ENCODE measurements around the gene SOX8. TPM values are rescaled to one million over a fixed set of nuclear protein-coding genes. Genes with fewer than 3 reads are reported as not detected.
A peak's percentile ranks its signal among the peaks of the same experiment; 100 is the strongest.

SOX8 gene
- total RNA-seq, 1 donor from 2014 or later: 0.47 TPM

- Mint-ChIP-seq H3K27me3 (ENCODE audit: insufficient read depth) (peaks cover 9% of the 10 kb centered on the region), H3K27ac (no peak overlapping the region), H3K4me3 (no peak overlapping the region), H3K36me3 (ENCODE audit: low read depth) (no peaks in the 10 kb centered on the region), H3K9me3 (no peaks in the 10 kb centered on the region), H3K4me1 (ENCODE audit: low read depth) (no peaks in the 10 kb centered on the region)
- no peak for DNase-seq (ENCODE audit: low spot score)
- intact Hi-C loops (cut with micrococcal nuclease): loop anchor here (10.0 kb wide), 1 partner anchor 234 kb away; the partner anchor contains the start of gene CIAO3
Observed at GRCh38 chr16:978403-978802, 3.2 kb upstream of the SOX8 start.

- peaks cover 9% of the 10 kb centered on the region for H3K27me3 Mint-ChIP-seq (ENCODE audit: insufficient read depth)
- intact Hi-C loops (cut with micrococcal nuclease): loop anchor here (10.0 kb wide), 1 partner anchor 234 kb away; the partner anchor contains the start of gene CIAO3
- H3K27ac Mint-ChIP-seq: no peak overlapping the region
- no peak overlapping the region for H3K4me3 Mint-ChIP-seq
- no peaks in the 10 kb centered on the region for H3K9me3 Mint-ChIP-seq
- no peak for DNase-seq (ENCODE audit: low spot score)
- no peaks in the 10 kb centered on the region for H3K36me3 Mint-ChIP-seq (ENCODE audit: low read depth)
- H3K4me1 Mint-ChIP-seq (ENCODE audit: low read depth): no peaks in the 10 kb centered on the region
Observed at GRCh38 chr16:979147-979546, 2.4 kb upstream of the SOX8 start.

- H3K36me3 Mint-ChIP-seq (ENCODE audit: low read depth): no peaks in the 10 kb centered on the region
- intact Hi-C loops (cut with micrococcal nuclease): loop anchor here (10.0 kb wide), 1 partner anchor 235 kb away; the partner anchor contains the start of gene CIAO3
- no peaks in the 10 kb centered on the region for H3K9me3 Mint-ChIP-seq
- no peaks in the 10 kb centered on the region for H3K4me1 Mint-ChIP-seq (ENCODE audit: low read depth)
- DNase-seq (ENCODE audit: low spot score): no peak
- no peak overlapping the region for H3K27ac Mint-ChIP-seq
- H3K4me3 Mint-ChIP-seq: no peak overlapping the region
- peaks cover 9% of the 10 kb centered on the region for H3K27me3 Mint-ChIP-seq (ENCODE audit: insufficient read depth)
Observed at GRCh38 chr16:979859-980594, 1.5 kb upstream of the SOX8 start.

- Mint-ChIP-seq H3K36me3 (ENCODE audit: low read depth) (no peaks in the 10 kb centered on the region), H3K4me3 (no peak overlapping the region), H3K27ac (no peak overlapping the region), H3K4me1 (ENCODE audit: low read depth) (no peaks in the 10 kb centered on the region), H3K27me3 (ENCODE audit: insufficient read depth) (peaks cover 9% of the 10 kb centered on the region), H3K9me3 (no peaks in the 10 kb centered on the region)
- intact Hi-C loops (cut with micrococcal nuclease): no loop called here
- no peak for DNase-seq (ENCODE audit: low spot score)
Observed at GRCh38 chr16:980595-980854, 1.0 kb upstream of the SOX8 start.

- Mint-ChIP-seq H3K27me3 (ENCODE audit: insufficient read depth) (peaks cover 9% of the 10 kb centered on the region), H3K27ac (no peak overlapping the region), H3K9me3 (no peaks in the 10 kb centered on the region), H3K4me1 (ENCODE audit: low read depth) (no peaks in the 10 kb centered on the region), H3K36me3 (ENCODE audit: low read depth) (no peaks in the 10 kb centered on the region), H3K4me3 (peak overlapping the region; percentile 54)
- intact Hi-C loops (cut with micrococcal nuclease): no loop called here
- DNase-seq (ENCODE audit: low spot score): no peak
Observed at GRCh38 chr16:982145-983043, 824 bp downstream of the SOX8 start.

GRCh38 chr16:983044-984030, 1.8 kb downstream of the SOX8 start:
- Mint-ChIP-seq H3K27me3 (ENCODE audit: insufficient read depth) (peaks cover 8% of the 10 kb centered on the region), H3K27ac (no peak overlapping the region), H3K4me1 (ENCODE audit: low read depth) (no peaks in the 10 kb centered on the region), H3K36me3 (ENCODE audit: low read depth) (no peaks in the 10 kb centered on the region), H3K4me3 (peak overlapping the region; percentile 54), H3K9me3 (no peaks in the 10 kb centered on the region)
- DNase-seq (ENCODE audit: low spot score): no peak
- intact Hi-C loops (cut with micrococcal nuclease): no loop called here

- intact Hi-C loops (cut with micrococcal nuclease): no loop called here
- Mint-ChIP-seq H3K27me3 (ENCODE audit: insufficient read depth) (peaks cover 8% of the 10 kb centered on the region), H3K4me3 (no peak overlapping the region), H3K4me1 (ENCODE audit: low read depth) (no peaks in the 10 kb centered on the region), H3K27ac (no peak overlapping the region), H3K9me3 (no peaks in the 10 kb centered on the region), H3K36me3 (ENCODE audit: low read depth) (no peaks in the 10 kb centered on the region)
- no peak for DNase-seq (ENCODE audit: low spot score)
Observed at GRCh38 chr16:984121-984694, 2.6 kb downstream of the SOX8 start.

GRCh38 chr16:984736-985636, 3.4 kb downstream of the SOX8 start:
- intact Hi-C loops (cut with micrococcal nuclease): no loop called here
- Mint-ChIP-seq H3K4me3 (no peak overlapping the region), H3K27ac (no peak overlapping the region), H3K4me1 (ENCODE audit: low read depth) (no peaks in the 10 kb centered on the region), H3K9me3 (no peaks in the 10 kb centered on the region), H3K27me3 (ENCODE audit: insufficient read depth) (peaks cover 5% of the 10 kb centered on the region), H3K36me3 (ENCODE audit: low read depth) (no peaks in the 10 kb centered on the region)
- no peak for DNase-seq (ENCODE audit: low spot score)

GRCh38 chr16:985646-986400, 4.3 kb downstream of the SOX8 start:
- Mint-ChIP-seq H3K27me3 (ENCODE audit: insufficient read depth) (peaks cover 5% of the 10 kb centered on the region), H3K36me3 (ENCODE audit: low read depth) (no peaks in the 10 kb centered on the region), H3K4me3 (no peak overlapping the region), H3K4me1 (ENCODE audit: low read depth) (no peaks in the 10 kb centered on the region), H3K9me3 (no peaks in the 10 kb centered on the region), H3K27ac (no peak overlapping the region)
- DNase-seq (ENCODE audit: low spot score): no peak
- intact Hi-C loops (cut with micrococcal nuclease): no loop called here

- intact Hi-C loops (cut with micrococcal nuclease): no loop called here
- Mint-ChIP-seq H3K36me3 (ENCODE audit: low read depth) (no peaks in the 10 kb centered on the region), H3K27ac (no peak overlapping the region), H3K4me1 (ENCODE audit: low read depth) (no peaks in the 10 kb centered on the region), H3K4me3 (no peak overlapping the region), H3K9me3 (no peaks in the 10 kb centered on the region), H3K27me3 (ENCODE audit: insufficient read depth) (peaks cover 5% of the 10 kb centered on the region)
- no peak for DNase-seq (ENCODE audit: low spot score)
Observed at GRCh38 chr16:986411-986810, 4.8 kb downstream of the SOX8 start.

- intact Hi-C loops (cut with micrococcal nuclease): no loop called here
- Mint-ChIP-seq H3K4me3 (no peak overlapping the region), H3K4me1 (ENCODE audit: low read depth) (no peaks in the 10 kb centered on the region), H3K27me3 (ENCODE audit: insufficient read depth) (peaks cover 5% of the 10 kb centered on the region), H3K36me3 (ENCODE audit: low read depth) (no peaks in the 10 kb centered on the region), H3K27ac (no peak overlapping the region), H3K9me3 (no peaks in the 10 kb centered on the region)
- no peak for DNase-seq (ENCODE audit: low spot score)
Observed at GRCh38 chr16:986925-987582, 5.5 kb downstream of the SOX8 start.
